Measurements from ENCODE around the gene RTRAF. TPM values are rescaled to one million over a fixed set of nuclear protein-coding genes. Genes with fewer than 3 reads are reported as not detected.
A peak's percentile ranks its signal among the peaks of the same experiment; 100 is the strongest.

RTRAF gene
- total and polyA plus RNA-seq, 9 donors = 47.4 to 223 (median 157) TPM

DNA sequence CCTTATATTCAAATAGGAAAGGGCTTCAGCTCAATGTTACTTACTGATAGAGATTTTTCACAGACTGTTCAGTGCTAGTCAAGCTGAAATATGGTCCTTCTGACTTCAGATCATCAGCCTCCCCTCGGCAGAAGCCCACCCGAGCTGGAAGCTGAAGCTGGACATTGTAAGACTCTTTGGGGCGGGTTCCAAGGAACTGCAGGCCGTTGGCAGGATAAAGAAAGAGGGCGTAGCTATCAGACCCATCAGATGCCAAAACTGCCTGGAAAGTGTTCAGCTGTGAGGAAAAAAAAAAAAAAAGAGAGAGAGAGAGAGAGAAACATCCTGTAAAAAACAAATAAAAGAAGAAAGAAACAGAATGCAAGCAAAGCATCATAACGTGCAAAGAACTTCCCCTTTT lies 70.7 kb downstream of the RTRAF start:
- peak overlapping the region in 1 of 2 donors; percentile 61 for H3K27ac ChIP-seq
- no peak overlapping the region for H3K4me3 ChIP-seq
- 4 to 9% (median 7%) methylated on average over 6 of the region's 6 CpGs for WGBS, 3 donors

More for the DNA sequence above, 70.7 kb downstream of the RTRAF start:
- TF ChIP-seq EP300 (IDR thresholded peaks at IDR 0.05) = no peak
- TF ChIP-seq POLR2A (IDR thresholded peaks at IDR 0.05) = no peak
- TF ChIP-seq, protein P1, sequence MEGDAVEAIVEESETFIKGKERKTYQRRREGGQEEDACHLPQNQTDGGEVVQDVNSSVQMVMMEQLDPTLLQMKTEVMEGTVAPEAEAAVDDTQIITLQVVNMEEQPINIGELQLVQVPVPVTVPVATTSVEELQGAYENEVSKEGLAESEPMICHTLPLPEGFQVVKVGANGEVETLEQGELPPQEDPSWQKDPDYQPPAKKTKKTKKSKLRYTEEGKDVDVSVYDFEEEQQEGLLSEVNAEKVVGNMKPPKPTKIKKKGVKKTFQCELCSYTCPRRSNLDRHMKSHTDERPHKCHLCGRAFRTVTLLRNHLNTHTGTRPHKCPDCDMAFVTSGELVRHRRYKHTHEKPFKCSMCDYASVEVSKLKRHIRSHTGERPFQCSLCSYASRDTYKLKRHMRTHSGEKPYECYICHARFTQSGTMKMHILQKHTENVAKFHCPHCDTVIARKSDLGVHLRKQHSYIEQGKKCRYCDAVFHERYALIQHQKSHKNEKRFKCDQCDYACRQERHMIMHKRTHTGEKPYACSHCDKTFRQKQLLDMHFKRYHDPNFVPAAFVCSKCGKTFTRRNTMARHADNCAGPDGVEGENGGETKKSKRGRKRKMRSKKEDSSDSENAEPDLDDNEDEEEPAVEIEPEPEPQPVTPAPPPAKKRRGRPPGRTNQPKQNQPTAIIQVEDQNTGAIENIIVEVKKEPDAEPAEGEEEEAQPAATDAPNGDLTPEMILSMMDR (IDR thresholded peaks at IDR 0.05) = no peak
- DNase-seq = peak in 1 of 5 donors; percentile 45
- Histone ChIP-seq H3K36me3 (no peaks in the 10 kb centered on the region), H3K9me3 (no peaks in the 10 kb centered on the region), H3K4me1 (ENCODE audit: insufficient read depth) (peaks cover 27% of the 10 kb centered on the region), H3K27me3 (no peaks in the 10 kb centered on the region)
- intact Hi-C loops (cut with DNase I) = no loop called here

Other genes with a start within 250 kb of the RTRAF start
- 10 to 100 TPM in 6 of 7 donors, 1 to 10 TPM in 1; 9.4 to 27.3 (median 11.4) TPM for gene GNG2, start 128.9 kb upstream of the RTRAF start, total RNA-seq
- gene GNG2, start 128.9 kb upstream of the RTRAF start, polyA plus RNA-seq = 10 to 100 TPM; 10.2 to 29.4 TPM
- gene NID2, start 79.5 kb downstream of the RTRAF start, total RNA-seq = 10 to 100 TPM; 31.5 to 55.8 (median 42.7) TPM
- 10 to 100 TPM; 58.5 to 83.8 TPM for gene NID2, start 79.5 kb downstream of the RTRAF start, polyA plus RNA-seq

Data from ovary (tissue), 9 donors.